CD4-positive, alpha-beta T cell (primary cell): ENCODE measurements around the gene PRAME. TPM values are rescaled to one million over a fixed set of nuclear protein-coding genes. Genes with fewer than 3 reads are reported as not detected.

ENCODE experiments used
- ATAC-seq: fragments of 200-7000 bp; cut with Tn5 transposase; one replicate; pipeline ENCODE4 v1.10.0; 2022; ENCODE audit warnings: mild to moderate bottlenecking; ENCODE audit not compliant: poor library complexity
- CTCF ChIA-PET: fragments of 350-600 bp; sonication (Branson Sonifier 250); formaldehyde crosslinking; loops from one replicate; lab custom pipeline; 2021; ENCODE audit warnings: antibody characterized with exemption, inconsistent platforms; lab: Charles Lee
- POLR2A ChIA-PET: fragments of 350-600 bp; sonication (Branson Sonifier 250); formaldehyde crosslinking; loops from one replicate; lab custom pipeline; 2021; ENCODE audit warnings: antibody characterized with exemption, inconsistent platforms; lab: Charles Lee
- DNase-seq, 14 experiments: peaks; one replicate each; pipeline ENCODE4 v3.0.0-alpha.2; 2013 to 2020; ENCODE audit warnings: mixed read lengths in 2 of 14
- H3K27ac ChIP-seq, 2 donors: one replicate each; pipeline versions ENCODE4 v1.5.1 to v1.7.0; 2013; ENCODE audit warnings: low read length in 2 of 2, low read depth in 1 of 2, mild to moderate bottlenecking in 1 of 2
- H3K27me3 ChIP-seq, 2 experiments: 1 replicate in 1 of 2; 2 replicates in 1 of 2; pipeline versions ENCODE4 v1.6.1 to v1.7.0; 2013; ENCODE audit warnings: low read length in 2 of 2, control low read depth in 1 of 2, mild to moderate bottlenecking in 1 of 2, moderate library complexity in 1 of 2; ENCODE audit not compliant: insufficient read depth in 2 of 2, control insufficient read depth in 1 of 2
- H3K36me3 ChIP-seq: one replicate; pipeline ENCODE4 v1.6.1; 2013; ENCODE audit warnings: low read length, control low read depth; ENCODE audit not compliant: insufficient read depth
- H3K4me1 ChIP-seq: one replicate; pipeline ENCODE4 v1.6.1; 2013; ENCODE audit warnings: low read length, control low read depth; ENCODE audit not compliant: insufficient read depth
- H3K4me3 ChIP-seq: one replicate; pipeline ENCODE4 v1.5.1; 2013; ENCODE audit warnings: mild to moderate bottlenecking, low read length, moderate library complexity
- H3K9me3 ChIP-seq, 2 experiments: 1 replicate in 1 of 2; 2 replicates in 1 of 2; pipeline versions ENCODE4 v1.6.1 to v1.7.0; 2013; ENCODE audit warnings: low read length in 2 of 2, mild to moderate bottlenecking in 2 of 2, control low read depth in 1 of 2, moderate library complexity in 1 of 2; ENCODE audit not compliant: control insufficient read depth in 1 of 2, insufficient read depth in 1 of 2
- H3K27ac Mint-ChIP-seq: one replicate; pipeline ENCODE4 v1.8.0; 2020; ENCODE audit warnings: mixed read lengths
- H3K27me3 Mint-ChIP-seq: one replicate; pipeline ENCODE4 v1.8.0; 2021; ENCODE audit warnings: mixed read lengths
- H3K36me3 Mint-ChIP-seq: one replicate; pipeline ENCODE4 v1.8.0; 2021; ENCODE audit warnings: low read depth, mixed read lengths
- H3K4me1 Mint-ChIP-seq: one replicate; pipeline ENCODE4 v1.8.0; 2021; ENCODE audit warnings: low read depth, mixed read lengths
- H3K4me3 Mint-ChIP-seq: one replicate; pipeline ENCODE4 v1.8.0; 2020; ENCODE audit warnings: mild to moderate bottlenecking, mixed read lengths
- H3K9me3 Mint-ChIP-seq: one replicate; pipeline ENCODE4 v1.8.0; 2020; ENCODE audit warnings: mixed read lengths
- intact Hi-C, 2 experiments: fragments of 100-400 bp; cut with DNase I in 1 of 2; cut with micrococcal nuclease in 1 of 2; formaldehyde crosslinking; loops; one replicate each; pipeline versions ENCODE4 v1.15.1 to v1.9.0; 2023 to 2025; cut with DNase I, micrococcal nuclease
- total RNA-seq, 174 experiments: library from RNA in 2 of 174; stranded (reverse) in 2 of 174; gene quantifications; one replicate each; pipeline ENCODE4 v1.2.3 and lab custom pipeline; 2021 to 2026
- TF ChIP-seq, protein P1 (sequence below): fragments of 200-600 bp; IDR thresholded peaks from one replicate; pipeline ENCODE4 v1.8.0; 2022; ENCODE audit warnings: antibody characterized with exemption, mild to moderate bottlenecking

Gene PRAME
- total RNA-seq, 2 experiments from 2014 or later = not detected

- H3K27ac ChIP-seq = no peak overlapping the region
- no peak overlapping the region for H3K4me3 Mint-ChIP-seq
- H3K36me3 Mint-ChIP-seq = no peaks in the 10 kb centered on the region
- ChIA-PET CTCF (no interaction called here), POLR2A (no interaction called here)
- H3K27me3 ChIP-seq = no peaks in the 10 kb centered on the region
- intact Hi-C loops = no loop called here
- no peaks in the 10 kb centered on the region for H3K36me3 ChIP-seq
- H3K27me3 Mint-ChIP-seq = peaks cover 32% of the 10 kb centered on the region
- DNase-seq (no peak), ATAC-seq (no peak)
- H3K27ac Mint-ChIP-seq = no peak overlapping the region
- H3K4me3 ChIP-seq = no peak overlapping the region
- H3K9me3 Mint-ChIP-seq = no peaks in the 10 kb centered on the region
- no peaks in the 10 kb centered on the region for H3K9me3 ChIP-seq
- H3K4me1 Mint-ChIP-seq = no peaks in the 10 kb centered on the region
- TF ChIP-seq, protein P1, sequence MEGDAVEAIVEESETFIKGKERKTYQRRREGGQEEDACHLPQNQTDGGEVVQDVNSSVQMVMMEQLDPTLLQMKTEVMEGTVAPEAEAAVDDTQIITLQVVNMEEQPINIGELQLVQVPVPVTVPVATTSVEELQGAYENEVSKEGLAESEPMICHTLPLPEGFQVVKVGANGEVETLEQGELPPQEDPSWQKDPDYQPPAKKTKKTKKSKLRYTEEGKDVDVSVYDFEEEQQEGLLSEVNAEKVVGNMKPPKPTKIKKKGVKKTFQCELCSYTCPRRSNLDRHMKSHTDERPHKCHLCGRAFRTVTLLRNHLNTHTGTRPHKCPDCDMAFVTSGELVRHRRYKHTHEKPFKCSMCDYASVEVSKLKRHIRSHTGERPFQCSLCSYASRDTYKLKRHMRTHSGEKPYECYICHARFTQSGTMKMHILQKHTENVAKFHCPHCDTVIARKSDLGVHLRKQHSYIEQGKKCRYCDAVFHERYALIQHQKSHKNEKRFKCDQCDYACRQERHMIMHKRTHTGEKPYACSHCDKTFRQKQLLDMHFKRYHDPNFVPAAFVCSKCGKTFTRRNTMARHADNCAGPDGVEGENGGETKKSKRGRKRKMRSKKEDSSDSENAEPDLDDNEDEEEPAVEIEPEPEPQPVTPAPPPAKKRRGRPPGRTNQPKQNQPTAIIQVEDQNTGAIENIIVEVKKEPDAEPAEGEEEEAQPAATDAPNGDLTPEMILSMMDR = no peak
- no peaks in the 10 kb centered on the region for H3K4me1 ChIP-seq
Measured at GRCh38 chr22:22565981-22566380, 6.9 kb upstream of the PRAME start.

DNA sequence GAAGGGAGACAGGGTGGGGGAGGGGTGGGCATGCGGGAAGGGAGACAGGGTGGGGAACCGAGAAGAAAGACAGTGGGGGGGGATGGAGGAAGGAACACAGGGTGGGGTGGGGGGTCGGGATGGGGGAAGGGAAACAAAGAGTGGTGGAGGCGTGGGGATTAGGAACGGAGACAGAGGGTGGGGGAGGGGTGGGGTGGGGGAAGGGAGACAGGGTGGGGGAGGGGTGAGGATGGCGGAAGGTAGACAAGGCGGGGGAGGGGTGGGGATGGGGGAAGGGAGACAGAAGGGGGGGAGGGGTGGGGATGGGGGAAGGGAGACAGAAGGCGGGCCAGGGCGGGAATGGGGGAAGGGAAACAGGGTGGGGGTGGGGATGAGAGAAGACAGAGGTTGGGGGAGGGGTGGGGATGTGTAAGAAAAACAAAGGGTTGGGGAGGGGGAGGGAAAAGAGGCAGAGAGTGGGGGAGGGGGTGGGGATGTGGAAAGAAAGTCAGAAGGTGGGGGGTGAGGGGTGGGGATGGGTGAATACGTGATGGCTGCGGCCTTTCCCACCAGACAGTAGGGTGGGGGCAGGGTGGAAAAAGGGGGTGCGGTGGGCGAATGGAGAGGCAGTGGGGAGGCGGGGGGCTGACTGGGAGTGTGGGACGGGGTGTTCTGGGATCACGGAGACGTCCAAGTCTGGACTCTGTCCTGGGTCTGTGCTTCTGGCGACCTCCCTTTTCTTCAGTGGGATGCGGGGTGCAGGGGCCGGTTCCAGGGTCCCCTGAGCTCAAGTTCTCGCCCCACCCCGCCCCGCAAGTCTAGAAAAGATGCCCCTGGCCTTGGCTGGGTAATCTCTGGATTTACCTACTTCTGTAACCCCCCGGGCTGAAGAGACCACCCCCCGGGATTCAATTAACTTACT, 744 bp downstream of the PRAME start:
- POLR2A ChIA-PET = no interaction called here
- no peaks in the 10 kb centered on the region for H3K9me3 ChIP-seq
- ATAC-seq (no peak), DNase-seq (peak in 1 of 14 experiments; percentile 20)
- Mint-ChIP-seq H3K27ac (no peak overlapping the region), H3K36me3 (no peaks in the 10 kb centered on the region), H3K27me3 (no peaks in the 10 kb centered on the region), H3K9me3 (no peaks in the 10 kb centered on the region), H3K4me1 (peaks cover 5% of the 10 kb centered on the region), H3K4me3 (no peak overlapping the region)
- H3K4me1 ChIP-seq = peaks cover 4% of the 10 kb centered on the region
- H3K36me3 ChIP-seq = no peaks in the 10 kb centered on the region
- H3K4me3 ChIP-seq = no peak overlapping the region
- no peaks in the 10 kb centered on the region for H3K27me3 ChIP-seq
- CTCF ChIA-PET = interaction anchor here (0.7 kb wide), 1 partner anchor 13 kb away, joined by 3 read pairs; no protein-coding TSS in a partner anchor
- no peak overlapping the region for H3K27ac ChIP-seq
- intact Hi-C loops = no loop called here
- TF ChIP-seq, protein P1 = no peak

GRCh38 chr22:22556995-22557925, 1.8 kb downstream of the PRAME start:
- Mint-ChIP-seq H3K9me3 (no peaks in the 10 kb centered on the region), H3K36me3 (no peaks in the 10 kb centered on the region), H3K4me3 (no peak overlapping the region), H3K27ac (no peak overlapping the region), H3K27me3 (no peaks in the 10 kb centered on the region), H3K4me1 (peaks cover 5% of the 10 kb centered on the region)
- no peak for DNase-seq
- no peak overlapping the region for H3K4me3 ChIP-seq
- POLR2A ChIA-PET = no interaction called here
- H3K4me1 ChIP-seq = peaks cover 4% of the 10 kb centered on the region
- ATAC-seq = no peak
- H3K9me3 ChIP-seq = no peaks in the 10 kb centered on the region
- H3K27me3 ChIP-seq = no peaks in the 10 kb centered on the region
- H3K27ac ChIP-seq = no peak overlapping the region
- H3K36me3 ChIP-seq = no peaks in the 10 kb centered on the region
- intact Hi-C loops = no loop called here
- TF ChIP-seq, protein P1 = no peak
- CTCF ChIA-PET = no interaction called here
